GM19468 (cell line): ENCODE data around the gene SULT2A1.
"Not testable (repeated sequence)": the region's sequence is repeated elsewhere in the genome, so short reads cannot be mapped to it uniquely, and the experiment has no call there.

ENCODE experiments used
- ATAC-seq: cut with Tn5 transposase; IDR thresholded peaks from one replicate; pipeline ENCODE4 v1.9.1; 2021; ENCODE audit warnings: mild to moderate bottlenecking, moderate library complexity, moderate number of reproducible peaks; ENCODE audit not compliant: unreplicated experiment; ENCODE audit errors: extremely low read depth

Gene SULT2A1

GRCh38 chr19:47886010-47886559, at the start of gene SULT2A1:
Gene SULT2A1 (minus strand): TSS chr19:47886315. CDS start chr19:47886257, 58 bp downstream.
- ATAC-seq: no peak

DNA sequence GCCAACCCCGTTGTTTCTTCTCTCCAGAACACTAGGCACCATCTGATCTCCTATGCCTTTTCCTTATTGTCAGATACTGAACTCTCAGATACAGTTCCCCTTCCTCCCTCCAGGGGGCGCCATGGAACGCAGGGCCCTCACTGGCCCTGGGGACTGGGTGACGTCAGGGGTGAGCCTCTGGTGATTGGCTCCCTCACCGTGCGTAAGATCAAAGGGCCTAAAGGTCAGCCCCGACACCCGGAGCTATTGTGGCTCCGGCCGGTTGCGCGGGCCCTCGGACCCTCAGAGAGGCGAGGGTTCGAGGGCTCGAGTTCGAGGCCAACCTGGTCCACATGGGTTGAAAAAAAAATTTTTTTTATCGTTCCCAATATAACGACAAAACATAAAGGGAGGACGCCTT, 42.5 kb upstream of the SULT2A1 start:
- not testable (repeated sequence) for ATAC-seq

DNA sequence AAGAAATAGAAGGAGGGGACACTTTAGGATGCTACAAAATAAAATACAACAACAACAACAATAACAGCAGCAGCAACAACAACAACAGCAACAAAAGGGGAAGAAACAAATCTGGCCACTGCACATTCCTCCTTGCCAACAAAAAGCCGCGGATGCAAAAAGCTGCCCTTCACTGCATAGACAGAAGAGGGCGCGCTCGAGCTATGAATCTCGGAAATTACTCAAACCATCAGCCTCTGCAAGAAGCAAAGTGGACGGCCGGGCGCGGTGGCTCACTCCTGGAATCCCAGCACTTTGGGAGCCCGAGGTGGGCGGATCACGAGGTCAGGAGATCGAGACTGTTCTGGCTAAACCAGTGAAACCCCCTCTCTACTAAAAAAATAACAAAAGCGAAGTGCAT, 34.0 kb upstream of the SULT2A1 start:
- ATAC-seq: not testable (repeated sequence)

DNA sequence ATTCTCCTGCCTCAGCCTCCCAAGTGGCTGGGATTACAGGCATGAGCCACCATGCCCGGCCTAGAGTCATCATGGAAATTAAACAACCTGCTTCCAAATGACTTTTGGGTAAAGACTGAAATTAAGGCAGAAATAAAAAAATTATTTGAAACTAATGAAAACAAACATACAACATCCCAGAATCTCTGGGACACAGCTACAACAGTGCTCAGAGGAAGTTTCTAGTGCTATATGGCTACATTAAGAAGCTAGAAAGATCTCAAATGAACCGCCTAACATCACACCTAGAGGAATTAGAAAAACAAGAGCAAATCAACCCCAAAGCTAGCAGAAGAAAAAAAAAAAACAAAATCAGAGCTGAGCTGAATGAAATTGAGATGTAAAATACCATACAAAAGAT, 24.1 kb upstream of the SULT2A1 start:
- not testable (repeated sequence) for ATAC-seq

DNA sequence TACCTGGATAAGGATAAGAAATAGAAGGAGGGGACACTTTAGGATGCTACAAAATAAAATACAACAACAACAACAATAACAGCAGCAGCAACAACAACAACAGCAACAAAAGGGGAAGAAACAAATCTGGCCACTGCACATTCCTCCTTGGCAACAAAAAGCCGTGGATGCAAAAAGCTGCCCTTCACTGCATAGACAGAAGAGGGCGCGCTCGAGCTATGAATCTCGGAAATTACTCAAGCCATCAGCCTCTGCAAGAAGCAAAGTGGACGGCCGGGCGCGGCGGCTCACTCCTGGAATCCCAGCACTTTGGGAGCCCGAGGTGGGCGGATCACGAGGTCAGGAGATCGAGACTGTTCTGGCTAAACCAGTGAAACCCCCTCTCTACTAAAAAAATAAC, 23.2 kb upstream of the SULT2A1 start:
- not testable (repeated sequence) for ATAC-seq

- ATAC-seq: no peak
Measured at GRCh38 chr19:47901370-47901769, 15.3 kb upstream of the SULT2A1 start.

DNA sequence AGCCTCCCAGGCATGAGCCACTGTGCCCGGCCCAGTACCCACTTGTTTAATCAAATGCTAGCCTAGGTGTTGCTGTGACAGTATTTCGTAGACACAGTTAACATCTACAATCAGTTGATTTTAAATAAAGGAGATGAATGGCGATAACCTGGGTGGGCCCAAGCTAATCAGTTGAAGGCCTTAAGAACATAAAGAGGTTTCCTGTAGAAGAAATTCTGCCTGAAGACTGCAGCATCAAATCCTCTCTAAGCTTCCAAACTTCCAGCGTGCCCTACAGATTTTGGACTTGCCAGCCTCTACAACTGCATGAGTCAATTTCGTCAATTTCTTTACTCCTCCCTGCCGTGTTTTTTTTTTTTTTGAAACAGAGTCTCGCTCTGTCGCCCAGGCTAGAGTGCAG, 13.2 kb upstream of the SULT2A1 start:
- no peak for ATAC-seq

DNA sequence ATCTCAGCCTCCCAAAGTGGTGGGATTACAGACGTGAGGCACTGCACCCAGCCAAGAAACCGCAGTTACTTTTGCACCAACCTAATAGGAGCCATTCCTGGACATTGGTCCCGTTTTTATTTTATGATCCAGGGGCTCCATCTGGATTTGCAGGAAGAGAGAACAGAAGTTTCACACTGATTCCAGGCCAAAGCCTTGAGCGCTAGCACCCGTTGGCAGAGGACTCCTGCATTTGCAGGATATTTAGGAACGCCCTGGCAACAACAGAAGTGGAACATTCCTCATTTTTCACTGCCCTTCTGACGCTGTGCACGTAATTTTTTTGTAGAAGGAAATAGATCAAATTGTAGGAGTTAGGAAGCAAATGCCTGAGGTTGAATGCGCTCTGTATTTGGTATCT, 11.7 kb upstream of the SULT2A1 start:
- no peak for ATAC-seq

GRCh38 chr19:47896773-47897172, 10.7 kb upstream of the SULT2A1 start:
- ATAC-seq: no peak

GRCh38 chr19:47896019-47896418, 9.9 kb upstream of the SULT2A1 start:
- no peak for ATAC-seq

DNA sequence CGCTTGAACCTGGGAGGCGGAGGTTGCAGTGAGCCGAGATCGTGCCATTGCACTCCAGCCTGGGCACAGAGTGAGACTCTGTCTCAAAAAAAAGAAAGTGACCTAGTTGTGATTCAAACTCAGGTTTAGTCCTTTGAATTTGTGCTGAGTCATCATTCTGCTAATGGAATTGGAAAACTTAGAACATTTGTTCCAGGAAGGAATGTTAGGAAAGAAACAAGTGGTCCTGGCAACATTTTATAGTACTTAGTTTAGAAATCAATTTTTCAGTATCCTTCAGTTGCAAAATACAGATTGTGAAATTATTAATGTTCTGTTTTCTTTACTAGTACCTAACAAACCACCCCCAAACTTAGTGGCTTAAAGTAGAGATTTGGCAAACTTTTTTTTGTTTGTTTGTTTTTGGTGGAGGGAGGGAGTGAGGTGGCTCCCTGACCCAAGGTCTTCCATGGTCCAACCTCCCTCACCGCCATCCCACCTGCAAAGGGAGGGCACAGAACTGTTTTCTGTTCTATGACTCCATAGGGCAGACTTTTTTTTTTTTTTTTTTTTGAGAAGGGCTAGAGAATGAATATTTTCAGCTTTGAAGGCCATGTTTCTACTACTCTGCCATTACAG, 9.2 kb upstream of the SULT2A1 start:
- ATAC-seq: no peak

- no peak for ATAC-seq
Measured at GRCh38 chr19:47891923-47892666, 6.0 kb upstream of the SULT2A1 start.

DNA sequence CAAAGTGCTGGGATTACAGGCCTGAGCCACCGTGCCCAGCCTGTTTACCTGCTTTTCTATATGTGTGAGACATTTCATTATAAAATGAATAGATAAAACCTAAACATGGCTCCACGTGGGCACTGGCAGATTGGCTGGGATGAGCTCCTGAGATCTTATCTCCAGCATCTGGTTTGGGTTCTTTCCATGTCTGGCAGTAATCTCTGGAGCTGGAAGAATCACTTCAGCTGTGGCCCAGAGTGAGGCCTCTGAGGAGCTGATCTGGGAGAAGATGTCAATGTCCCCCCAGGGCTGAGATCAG, 5.5 kb upstream of the SULT2A1 start:
- no peak for ATAC-seq

DNA sequence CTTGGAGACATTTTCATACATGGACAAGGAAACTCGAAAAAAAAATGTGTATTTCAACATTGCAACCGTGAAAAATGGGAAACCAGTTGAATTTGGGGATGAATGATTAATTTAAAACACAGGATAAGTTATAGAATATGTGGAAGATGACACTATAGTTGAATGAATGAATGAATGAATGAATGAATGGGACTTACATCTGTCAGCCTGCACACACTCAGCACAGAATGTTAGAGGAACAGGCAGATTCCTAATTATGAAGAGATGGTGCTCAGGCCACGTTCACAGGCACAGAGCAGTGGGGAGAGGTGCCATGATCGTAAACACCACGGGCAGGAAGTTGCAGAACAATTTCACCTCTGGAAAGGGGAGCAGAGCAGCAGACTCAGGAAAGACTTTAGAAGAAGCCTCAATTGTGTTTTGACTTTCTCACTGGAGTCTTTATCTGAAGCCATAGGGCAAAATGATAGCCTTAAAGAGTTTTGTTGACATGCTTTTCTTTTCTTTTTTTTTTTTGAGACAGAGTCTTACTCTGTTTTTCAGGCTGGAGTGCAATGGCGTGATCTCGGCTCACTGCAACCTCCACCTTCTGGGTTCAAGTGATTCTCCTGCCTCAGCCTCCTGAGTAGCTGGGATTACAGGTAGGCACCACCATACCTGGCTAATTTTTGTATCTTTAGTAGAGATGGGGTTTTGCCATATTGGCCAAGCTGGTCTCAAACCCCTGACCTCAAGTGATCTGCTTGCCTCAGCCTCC, 4.9 kb upstream of the SULT2A1 start:
- no peak for ATAC-seq

DNA sequence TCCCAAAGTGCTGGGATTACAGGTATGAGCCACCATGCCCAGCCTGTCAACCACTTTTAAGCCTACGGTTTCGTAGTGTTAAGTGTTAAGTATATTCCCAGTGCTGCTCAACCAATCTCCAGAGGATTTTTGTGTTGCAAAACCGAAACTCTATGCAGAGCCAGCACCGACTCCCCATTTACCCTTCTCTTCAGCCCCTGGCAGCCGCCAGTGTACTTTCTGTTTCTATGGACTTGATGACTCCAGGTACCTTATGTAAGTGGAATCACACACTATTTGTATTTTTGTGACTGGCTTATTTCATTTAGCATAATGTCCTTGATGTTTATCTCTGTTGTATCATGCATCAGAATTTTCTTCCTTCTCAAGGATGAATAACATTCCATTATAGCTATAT, 1.1 kb downstream of the SULT2A1 start:
- ATAC-seq: no peak

DNA sequence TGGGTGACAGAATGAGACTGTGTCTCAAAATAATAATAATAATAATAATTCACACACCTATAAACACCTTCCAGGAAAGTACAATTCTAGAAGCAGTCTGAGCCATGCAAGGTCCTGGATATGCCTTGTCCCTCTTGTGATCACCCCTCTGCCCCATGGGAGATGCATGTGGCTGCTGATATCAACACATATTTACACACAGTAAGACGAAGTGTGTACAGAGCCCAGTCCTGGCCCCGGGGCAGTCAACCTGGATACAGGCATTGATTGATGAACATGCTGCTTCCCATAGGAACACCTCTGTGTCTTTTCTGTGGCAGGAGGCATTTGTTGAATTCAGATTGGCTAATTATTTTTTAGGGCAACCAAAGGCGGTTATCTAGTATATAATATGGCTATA, 3.2 kb downstream of the SULT2A1 start:
- ATAC-seq: no peak

DNA sequence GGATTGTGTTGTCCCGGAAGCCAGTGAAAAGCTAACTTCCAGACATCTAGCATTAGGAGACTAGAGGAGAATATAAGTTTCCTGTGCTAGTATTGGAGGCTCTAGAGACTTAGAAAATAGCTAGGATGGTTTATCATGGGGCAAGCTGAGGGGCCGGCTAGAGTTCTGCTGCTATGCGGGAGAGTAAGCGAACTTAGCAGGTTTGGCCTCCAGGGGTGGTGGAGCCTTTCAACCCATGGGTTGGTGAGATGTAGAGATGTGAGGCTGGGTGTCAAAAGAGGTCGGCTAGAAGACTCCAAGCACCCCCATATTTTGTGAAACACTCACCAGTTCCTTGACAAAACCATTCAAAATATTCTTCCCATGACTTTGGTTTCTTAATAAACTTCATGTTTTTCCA, 4.4 kb downstream of the SULT2A1 start:
- ATAC-seq: no peak

DNA sequence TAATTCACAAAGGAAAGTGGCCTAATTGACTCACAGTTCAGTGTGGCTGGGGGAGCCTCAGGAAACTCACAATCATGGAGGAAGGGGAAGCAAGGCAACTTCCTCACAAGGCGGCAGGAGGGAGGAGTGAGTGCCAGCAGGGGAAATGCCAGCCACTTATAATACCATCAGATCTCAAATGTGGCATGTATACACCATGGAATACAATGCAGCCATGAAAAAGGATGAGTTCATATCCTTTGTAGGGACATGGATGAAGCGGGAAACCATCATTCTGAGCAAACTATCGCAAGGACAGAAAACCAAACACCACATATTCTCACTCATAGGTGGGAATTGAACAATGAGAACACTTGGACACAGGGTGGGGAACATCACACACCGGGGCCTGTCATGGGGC, 6.7 kb downstream of the SULT2A1 start:
- ATAC-seq: not testable (repeated sequence)

- ATAC-seq: no peak
Measured at GRCh38 chr19:47878906-47879305, 7.2 kb downstream of the SULT2A1 start.

GRCh38 chr19:47865166-47865565, 20.9 kb downstream of the SULT2A1 start:
- no peak for ATAC-seq

GRCh38 chr19:47863514-47863936, 22.6 kb downstream of the SULT2A1 start:
- no peak for ATAC-seq
